Measurements from ENCODE around the gene ANKRD60. TPM values are rescaled to one million over a fixed set of nuclear protein-coding genes. Genes with fewer than 3 reads are reported as not detected.

ANKRD60 gene
- total RNA-seq, 4 donors from 2014 or later = not detected

DNA sequence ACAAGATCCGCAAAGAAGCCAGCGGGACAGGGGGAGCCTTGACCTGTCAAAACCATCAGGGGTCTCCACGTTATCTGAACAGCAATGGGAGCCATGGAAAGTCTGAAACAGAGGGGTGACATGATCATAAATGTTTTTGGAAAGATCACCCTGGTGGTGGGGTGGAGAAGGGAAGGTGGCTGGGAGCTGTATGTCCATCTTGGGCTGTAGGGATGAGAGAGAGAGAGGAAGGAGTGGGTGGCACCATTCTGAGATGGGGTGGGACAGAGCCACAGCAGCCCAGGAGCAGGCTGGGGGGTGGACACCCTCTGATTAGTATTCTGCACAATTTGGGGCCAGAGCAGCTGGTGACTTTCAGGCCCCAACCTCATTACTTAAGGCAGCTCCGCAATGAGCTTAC lies 30.1 kb downstream of the ANKRD60 start:
- no peak for DNase-seq (ENCODE audit: low spot score in 2 of 2)
- TF ChIP-seq POLR2A (IDR thresholded peaks at IDR 0.05) = no peak
- intact Hi-C loops (cut with DNase I; ENCODE audit: low total_unique reads) = no loop called here
- H3K4me3 ChIP-seq (ENCODE audit: low read depth, poor library complexity, severe bottlenecking) = no peak overlapping the region
- WGBS, 2 donors = 82 to 85% methylated on average over 4 of the region's 4 CpGs

DNA sequence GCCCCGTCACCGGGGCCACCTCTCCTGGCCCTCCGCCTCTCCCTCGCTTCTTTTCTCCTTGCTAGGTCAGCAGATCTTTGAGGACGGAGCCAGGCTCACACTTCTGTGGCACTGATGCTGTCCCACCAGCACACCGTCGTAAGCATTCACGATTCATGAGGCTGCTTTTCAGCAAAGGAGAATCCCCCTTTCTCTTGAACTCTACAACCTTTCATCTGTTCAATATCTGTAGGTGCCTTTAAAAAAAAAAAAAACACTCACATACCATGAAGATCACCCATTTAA lies 31.3 kb downstream of the ANKRD60 start:
- TF ChIP-seq, protein P1, sequence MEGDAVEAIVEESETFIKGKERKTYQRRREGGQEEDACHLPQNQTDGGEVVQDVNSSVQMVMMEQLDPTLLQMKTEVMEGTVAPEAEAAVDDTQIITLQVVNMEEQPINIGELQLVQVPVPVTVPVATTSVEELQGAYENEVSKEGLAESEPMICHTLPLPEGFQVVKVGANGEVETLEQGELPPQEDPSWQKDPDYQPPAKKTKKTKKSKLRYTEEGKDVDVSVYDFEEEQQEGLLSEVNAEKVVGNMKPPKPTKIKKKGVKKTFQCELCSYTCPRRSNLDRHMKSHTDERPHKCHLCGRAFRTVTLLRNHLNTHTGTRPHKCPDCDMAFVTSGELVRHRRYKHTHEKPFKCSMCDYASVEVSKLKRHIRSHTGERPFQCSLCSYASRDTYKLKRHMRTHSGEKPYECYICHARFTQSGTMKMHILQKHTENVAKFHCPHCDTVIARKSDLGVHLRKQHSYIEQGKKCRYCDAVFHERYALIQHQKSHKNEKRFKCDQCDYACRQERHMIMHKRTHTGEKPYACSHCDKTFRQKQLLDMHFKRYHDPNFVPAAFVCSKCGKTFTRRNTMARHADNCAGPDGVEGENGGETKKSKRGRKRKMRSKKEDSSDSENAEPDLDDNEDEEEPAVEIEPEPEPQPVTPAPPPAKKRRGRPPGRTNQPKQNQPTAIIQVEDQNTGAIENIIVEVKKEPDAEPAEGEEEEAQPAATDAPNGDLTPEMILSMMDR (IDR thresholded peaks at IDR 0.05) = no peak
- no peak for TF ChIP-seq POLR2A (IDR thresholded peaks at IDR 0.05)
- DNase-seq (ENCODE audit: low spot score in 2 of 2) = no peak
- intact Hi-C loops (cut with DNase I; ENCODE audit: low total_unique reads) = no loop called here
- H3K4me3 ChIP-seq (ENCODE audit: low read depth, poor library complexity, severe bottlenecking) = no peak overlapping the region
- 82 to 86% methylated on average over 8 of the region's 8 CpGs for WGBS, 2 donors

DNA sequence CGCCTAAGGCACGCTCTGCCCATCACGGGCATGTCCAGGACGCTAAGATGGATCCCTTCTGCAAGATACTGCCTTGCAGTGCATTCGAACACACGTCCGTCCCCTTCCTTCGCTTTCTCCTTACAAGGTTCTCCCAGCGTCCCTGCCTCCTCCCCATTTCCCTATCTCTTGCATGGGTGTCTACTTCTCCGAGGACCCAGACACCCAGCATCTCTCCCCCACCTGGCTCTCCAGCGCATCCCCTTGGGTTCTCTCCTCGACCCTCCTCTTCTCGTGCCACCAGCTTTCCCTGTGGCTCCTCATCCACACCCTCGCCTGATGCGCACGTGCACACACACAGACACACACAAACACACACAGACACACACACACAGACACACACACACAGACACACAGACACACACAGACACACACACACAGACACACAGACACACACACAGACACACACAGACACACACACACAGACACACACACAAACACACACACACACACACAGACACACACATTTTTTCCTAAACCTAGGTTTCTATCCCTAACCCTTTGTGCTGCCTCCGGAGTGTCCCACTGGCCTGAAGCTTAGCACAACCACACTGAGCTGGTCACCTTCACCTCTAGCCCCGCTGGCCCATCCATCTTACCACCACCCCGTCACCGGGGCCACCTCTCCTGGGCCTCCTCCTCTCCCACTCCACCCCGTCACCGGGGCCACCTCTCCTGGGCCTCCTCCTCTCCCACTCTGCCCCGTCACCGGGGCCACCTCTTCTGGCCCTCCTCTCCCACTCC lies 31.9 kb downstream of the ANKRD60 start:
- no peak overlapping the region for H3K4me3 ChIP-seq (ENCODE audit: low read depth, poor library complexity, severe bottlenecking)
- TF ChIP-seq, protein P1 (IDR thresholded peaks at IDR 0.05) = no peak
- TF ChIP-seq POLR2A (IDR thresholded peaks at IDR 0.05) = no peak
- 83 to 87% methylated on average over 24 of the region's 24 CpGs for WGBS, 2 donors
- intact Hi-C loops (cut with DNase I; ENCODE audit: low total_unique reads) = no loop called here
- DNase-seq (ENCODE audit: low spot score in 2 of 2) = no peak

DNA sequence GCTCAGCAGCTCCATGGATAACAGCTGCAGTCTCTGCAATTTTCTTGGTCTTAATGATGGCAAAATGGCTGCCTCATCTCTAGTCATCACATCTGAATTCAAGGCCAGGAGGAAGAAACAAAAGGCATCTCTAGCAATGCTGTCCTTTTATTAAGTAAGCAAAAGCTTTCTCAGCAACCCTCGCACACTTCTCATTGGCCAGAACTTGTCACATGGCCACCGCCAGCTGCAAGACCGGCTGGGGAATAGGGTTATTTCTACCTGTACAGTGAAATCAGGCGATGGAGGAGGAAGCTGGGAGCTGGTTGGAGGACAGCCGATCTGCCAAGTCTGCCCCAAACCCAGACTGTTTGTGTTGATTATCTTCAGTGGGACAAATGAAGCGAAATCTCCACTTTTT lies 33.4 kb downstream of the ANKRD60 start:
- no peak for DNase-seq (ENCODE audit: low spot score in 2 of 2)
- 92 to 98% methylated on average over 6 of the region's 6 CpGs for WGBS, 2 donors
- TF ChIP-seq POLR2A (IDR thresholded peaks at IDR 0.05) = no peak
- TF ChIP-seq, protein P1 (IDR thresholded peaks at IDR 0.05) = no peak
- intact Hi-C loops (cut with DNase I; ENCODE audit: low total_unique reads) = no loop called here
- H3K4me3 ChIP-seq (ENCODE audit: low read depth, poor library complexity, severe bottlenecking) = no peak overlapping the region

DNA sequence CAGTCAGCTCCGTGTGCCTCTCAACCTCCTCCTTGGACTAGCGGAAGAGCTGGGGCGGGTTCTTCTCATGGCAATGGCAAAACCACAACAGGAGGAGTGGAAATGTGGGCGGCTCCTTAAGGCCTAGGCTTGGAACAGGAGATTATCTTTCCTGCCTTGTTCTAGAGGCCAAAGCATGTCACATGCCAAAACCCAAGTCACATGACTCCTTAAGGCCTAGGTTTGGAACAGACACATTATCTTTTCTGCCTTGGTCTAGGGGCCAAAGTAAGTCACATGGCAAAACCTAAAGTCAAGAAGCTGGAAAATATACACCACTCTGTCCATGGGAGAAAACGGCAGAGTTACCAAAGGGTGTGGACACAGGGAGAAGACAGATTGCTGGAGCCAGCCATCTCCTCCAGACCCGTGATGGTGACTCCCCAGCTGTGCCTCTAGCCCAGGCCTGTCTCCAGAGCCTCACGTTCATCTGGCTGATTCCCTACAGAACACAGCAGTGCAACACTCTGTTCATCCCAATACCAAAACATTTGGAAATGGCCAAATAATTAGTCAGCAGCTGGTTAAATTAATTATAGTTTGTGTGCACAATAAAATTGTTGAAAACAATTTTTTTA lies 34.2 kb downstream of the ANKRD60 start:
- no peak for TF ChIP-seq POLR2A (IDR thresholded peaks at IDR 0.05)
- TF ChIP-seq, protein P1 (IDR thresholded peaks at IDR 0.05) = no peak
- peak; percentile 63 to 89 for DNase-seq (ENCODE audit: low spot score in 2 of 2)
- intact Hi-C loops (cut with DNase I; ENCODE audit: low total_unique reads) = no loop called here
- no peak overlapping the region for H3K4me3 ChIP-seq (ENCODE audit: low read depth, poor library complexity, severe bottlenecking)
- WGBS, 2 donors = 47 to 51% methylated on average over 7 of the region's 7 CpGs

DNA sequence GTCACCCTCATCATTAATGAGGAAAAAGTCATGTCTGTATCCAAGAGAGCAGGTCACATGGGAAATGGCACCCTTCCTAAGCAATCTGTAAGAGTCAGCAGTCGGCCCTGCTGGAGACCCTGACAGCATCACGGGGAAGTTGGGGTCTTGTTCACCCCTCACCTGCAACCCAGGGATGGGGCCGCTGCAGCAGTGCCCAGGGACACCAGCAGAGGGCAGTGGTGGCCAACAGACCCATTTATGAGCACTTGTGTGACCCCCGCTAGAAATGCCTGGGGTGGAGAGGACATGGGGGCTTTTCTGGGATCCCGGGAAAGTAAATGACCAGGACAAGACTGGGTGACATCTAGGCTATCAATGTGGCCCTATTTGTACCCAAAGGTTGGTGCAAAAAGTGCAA lies 35.9 kb downstream of the ANKRD60 start:
- intact Hi-C loops (cut with DNase I; ENCODE audit: low total_unique reads) = no loop called here
- no peak for DNase-seq (ENCODE audit: low spot score in 2 of 2)

More for the DNA sequence above, 35.9 kb downstream of the ANKRD60 start:
- WGBS, 2 donors = 60 to 65% methylated on average over 5 of the region's 5 CpGs
- no peak overlapping the region for H3K4me3 ChIP-seq (ENCODE audit: low read depth, poor library complexity, severe bottlenecking)
- TF ChIP-seq, protein P1 (IDR thresholded peaks at IDR 0.05) = no peak
- no peak for TF ChIP-seq POLR2A (IDR thresholded peaks at IDR 0.05)

All from lower leg skin (tissue), 4 donors.